Mesendoderm (in vitro differentiated cells): Measurements from ENCODE around the gene SMO.

ENCODE experiments used
- DNase-seq: peaks from one replicate; pipeline ENCODE4 v3.0.0; 2013
- H2AK5ac ChIP-seq: 2 replicates; pipeline ENCODE4 v1.6.1; 2013; ENCODE audit warnings: low read length, inconsistent platforms
- H2BK120ac ChIP-seq: 2 replicates; pipeline ENCODE4 v1.6.1; 2013; ENCODE audit warnings: low read depth, mild to moderate bottlenecking, low read length, moderate library complexity, mixed read lengths
- H2BK15ac ChIP-seq: replicated peaks from 2 replicates; pipeline ENCODE4 v1.6.1; 2013; ENCODE audit warnings: low read depth, mild to moderate bottlenecking, moderate library complexity
- H2BK5ac ChIP-seq: 2 replicates; pipeline ENCODE4 v1.6.1; 2013; ENCODE audit warnings: low read length, inconsistent platforms
- H3K18ac ChIP-seq: 2 replicates; pipeline ENCODE4 v1.6.1; 2013; ENCODE audit warnings: mild to moderate bottlenecking, low read length, mixed read lengths
- H3K23ac ChIP-seq: one replicate; pipeline ENCODE4 v1.6.1; 2013; ENCODE audit warnings: low read length
- H3K27ac ChIP-seq: 2 replicates; pipeline ENCODE4 v1.5.1; 2013; ENCODE audit warnings: low read depth, mild to moderate bottlenecking, inconsistent platforms, low read length, moderate library complexity
- H3K27me3 ChIP-seq: 2 replicates; pipeline ENCODE4 v1.6.1; 2013; ENCODE audit warnings: low read length, control low read depth, mild to moderate bottlenecking, inconsistent platforms; ENCODE audit not compliant: insufficient read depth, poor library complexity
- H3K36me3 ChIP-seq: 2 replicates; pipeline ENCODE4 v1.6.1; 2013; ENCODE audit warnings: low read length, inconsistent platforms; ENCODE audit not compliant: control insufficient read depth, insufficient read depth
- H3K4ac ChIP-seq: one replicate; pipeline ENCODE4 v1.6.1; 2013; ENCODE audit warnings: low read depth, mild to moderate bottlenecking, low read length, moderate library complexity
- H3K4me1 ChIP-seq: 2 replicates; pipeline ENCODE4 v1.6.1; 2013; ENCODE audit warnings: low read depth, low read length, inconsistent platforms; ENCODE audit not compliant: control insufficient read depth
- H3K4me2 ChIP-seq: 2 replicates; pipeline ENCODE4 v1.6.1; 2013; ENCODE audit warnings: low read length
- H3K4me3 ChIP-seq: 2 replicates; pipeline ENCODE4 v1.5.1; 2013; ENCODE audit warnings: mild to moderate bottlenecking, low read length
- H3K56ac ChIP-seq: one replicate; pipeline ENCODE4 v1.6.1; 2013; ENCODE audit warnings: low read length
- H3K79me1 ChIP-seq: 2 replicates; pipeline ENCODE4 v1.6.1; 2013; ENCODE audit warnings: low read length, inconsistent platforms
- H3K79me2 ChIP-seq: 2 replicates; pipeline ENCODE4 v1.6.1; 2013; ENCODE audit warnings: mild to moderate bottlenecking, low read length; ENCODE audit not compliant: control insufficient read depth, insufficient read depth
- H3K9ac ChIP-seq: 2 replicates; pipeline ENCODE4 v1.6.1; 2013; ENCODE audit warnings: low read length, inconsistent platforms
- H4K5ac ChIP-seq: one replicate; pipeline ENCODE4 v1.6.1; 2013; ENCODE audit warnings: low read length
- H4K8ac ChIP-seq: one replicate; pipeline ENCODE4 v1.6.1; 2013; ENCODE audit warnings: low read depth, mild to moderate bottlenecking, control low read depth, low read length, moderate library complexity
- WGBS: extraction: QIAGEN DNeasy Blood & Tissue Kit; methylation state at CpG from one replicate; pipeline ENCODE4 v1.1.7; 2013; ENCODE audit warnings: low lambda C conversion rate, missing lambda C conversion rate; ENCODE audit not compliant: insufficient coverage; ENCODE audit errors: extremely low coverage; 5-methylcytosine and 5-hydroxymethylcytosine counted together

SMO gene

GRCh38 chr7:129199406-129199805 is 11.0 kb downstream of the SMO start:
- H3K79me1 ChIP-seq: peaks cover 4% of the 10 kb centered on the region
- no peak overlapping the region for H3K18ac ChIP-seq
- H4K8ac ChIP-seq: no peak overlapping the region
- H3K36me3 ChIP-seq: no peaks in the 10 kb centered on the region
- no peak overlapping the region for H3K23ac ChIP-seq
- H4K5ac ChIP-seq: no peak overlapping the region
- no peak overlapping the region for H3K9ac ChIP-seq
- no peaks in the 10 kb centered on the region for H3K27me3 ChIP-seq
- peaks cover 2% of the 10 kb centered on the region for H3K79me2 ChIP-seq
- H3K56ac ChIP-seq: no peak overlapping the region
- H3K4me3 ChIP-seq: no peak overlapping the region
- no peak overlapping the region for H2AK5ac ChIP-seq
- no peak overlapping the region for H2BK5ac ChIP-seq
- WGBS: 100% methylated on average over 1 of the region's 4 CpGs
- H3K4me2 ChIP-seq: no peak overlapping the region
- H2BK15ac ChIP-seq: no peak overlapping the region
- no peak overlapping the region for H2BK120ac ChIP-seq
- DNase-seq: no peak
- H3K4ac ChIP-seq: no peak overlapping the region
- H3K27ac ChIP-seq: no peak overlapping the region
- no peaks in the 10 kb centered on the region for H3K4me1 ChIP-seq

GRCh38 chr7:129202058-129202777 is 13.8 kb downstream of the SMO start:
- H3K23ac ChIP-seq: no peak overlapping the region
- no peak overlapping the region for H2BK15ac ChIP-seq
- no peak overlapping the region for H3K18ac ChIP-seq
- H3K27me3 ChIP-seq: no peaks in the 10 kb centered on the region
- H3K4me3 ChIP-seq: no peak overlapping the region
- peaks cover 4% of the 10 kb centered on the region for H3K79me1 ChIP-seq
- no peak overlapping the region for H2BK120ac ChIP-seq
- H3K56ac ChIP-seq: no peak overlapping the region
- H4K8ac ChIP-seq: no peak overlapping the region
- H3K36me3 ChIP-seq: no peaks in the 10 kb centered on the region
- no peak for DNase-seq
- no peak overlapping the region for H4K5ac ChIP-seq
- no peak overlapping the region for H3K4me2 ChIP-seq
- H2BK5ac ChIP-seq: no peak overlapping the region
- no peak overlapping the region for H3K27ac ChIP-seq
- no CpG with 5 or more reads among the region's 8 CpGs for WGBS
- H3K4ac ChIP-seq: no peak overlapping the region
- no peaks in the 10 kb centered on the region for H3K4me1 ChIP-seq
- H2AK5ac ChIP-seq: no peak overlapping the region
- H3K79me2 ChIP-seq: peaks cover 2% of the 10 kb centered on the region
- H3K9ac ChIP-seq: no peak overlapping the region

- Histone ChIP-seq H3K79me2 (peaks cover 2% of the 10 kb centered on the region), H3K4me2 (no peak overlapping the region), H2AK5ac (no peak overlapping the region), H4K5ac (no peak overlapping the region), H3K23ac (no peak overlapping the region), H3K4me3 (no peak overlapping the region), H3K79me1 (peaks cover 3% of the 10 kb centered on the region), H3K4ac (no peak overlapping the region), H3K18ac (no peak overlapping the region), H2BK120ac (no peak overlapping the region), H3K9ac (no peak overlapping the region), H2BK15ac (no peak overlapping the region), H2BK5ac (no peak overlapping the region), H3K56ac (no peak overlapping the region), H3K36me3 (no peaks in the 10 kb centered on the region), H4K8ac (no peak overlapping the region), H3K27me3 (no peaks in the 10 kb centered on the region), H3K27ac (no peak overlapping the region), H3K4me1 (no peaks in the 10 kb centered on the region)
- no CpG with 5 or more reads among the region's 14 CpGs for WGBS
- no peak for DNase-seq
These were observed 14.8 kb downstream of the SMO start for GRCh38 chr7:129203050-129203741.

- Histone ChIP-seq H2AK5ac (no peak overlapping the region), H4K8ac (no peak overlapping the region), H2BK120ac (no peak overlapping the region), H3K18ac (no peak overlapping the region), H3K4me1 (no peaks in the 10 kb centered on the region), H3K4me2 (no peak overlapping the region), H3K9ac (no peak overlapping the region), H3K23ac (no peak overlapping the region), H3K4me3 (no peak overlapping the region), H3K4ac (no peak overlapping the region), H2BK15ac (no peak overlapping the region), H2BK5ac (no peak overlapping the region), H3K27ac (no peak overlapping the region), H3K79me2 (no peaks in the 10 kb centered on the region), H3K36me3 (no peaks in the 10 kb centered on the region), H3K79me1 (peaks cover 1% of the 10 kb centered on the region), H4K5ac (no peak overlapping the region), H3K56ac (no peak overlapping the region), H3K27me3 (no peaks in the 10 kb centered on the region)
- DNase-seq: no peak
- WGBS: no CpG with 5 or more reads among the region's 29 CpGs
These were observed 16.8 kb downstream of the SMO start for GRCh38 chr7:129205126-129205818.

- Histone ChIP-seq H2BK120ac (no peak overlapping the region), H3K4me2 (no peak overlapping the region), H3K23ac (no peak overlapping the region), H3K4me3 (no peak overlapping the region), H3K27ac (no peak overlapping the region), H3K27me3 (no peaks in the 10 kb centered on the region), H4K5ac (no peak overlapping the region), H3K4me1 (no peaks in the 10 kb centered on the region), H3K4ac (no peak overlapping the region), H3K56ac (no peak overlapping the region), H2BK5ac (no peak overlapping the region), H4K8ac (no peak overlapping the region), H3K9ac (no peak overlapping the region), H3K36me3 (no peaks in the 10 kb centered on the region), H2BK15ac (no peak overlapping the region), H3K18ac (no peak overlapping the region), H3K79me2 (no peaks in the 10 kb centered on the region), H2AK5ac (no peak overlapping the region), H3K79me1 (peaks cover 1% of the 10 kb centered on the region)
- no CpG with 5 or more reads among the region's 18 CpGs for WGBS
- DNase-seq: no peak
These were observed 17.8 kb downstream of the SMO start for GRCh38 chr7:129205987-129206785.
